ENCODE results near the gene ZFC3H1. TPM values are rescaled to one million over a fixed set of nuclear protein-coding genes. Genes with fewer than 3 reads are reported as not detected.

Gene ZFC3H1
- total and polyA plus RNA-seq, 4 donors: 8.0 to 95.3 (median 49.4) TPM

GRCh38 chr12:71685914-71686657 is 22.4 kb upstream of the ZFC3H1 start, which contains the start of gene TMEM19:
TSS of gene TMEM19 (plus strand) at chr12:71686082. CDS start at chr12:71686681, 599 bp downstream.
- Histone ChIP-seq H3K27ac (ENCODE audit: low read depth in 1 of 2, low read length in 2 of 2) (peak within 1 kb of the TSS in 1 of 2 donors; percentile 49), H3K36me3 (ENCODE audit: control insufficient read depth in 1 of 2, insufficient read depth in 2 of 2, low read length in 1 of 2) (no peaks in the 10 kb centered on the region), H3K4me3 (ENCODE audit: low read length in 2 of 2) (peak within 1 kb of the TSS; percentile 34 to 73), H3K9me3 (ENCODE audit: control insufficient read depth, low read length) (no peaks in the 10 kb centered on the region), H3K27me3 (ENCODE audit: control insufficient read depth in 1 of 2, insufficient read depth in 2 of 2, low read length in 1 of 2) (no peaks in the 10 kb centered on the region), H3K4me1 (ENCODE audit: control insufficient read depth in 1 of 2, insufficient read depth in 2 of 2, low read length in 2 of 2) (peaks cover 0 to 4% of the 10 kb centered on the region in 2 donors)
- WGBS, 2 donors: 0% methylated on average over 58 to 63 of the region's 63 CpGs
- intact Hi-C loops (cut with DNase I): loop anchor here (1.0 to 10.0 kb wide), 4 partner anchors 21 to 159 kb away; partner anchors contain the start of genes THAP2 (in 2 of the 2) and RAB21 (in 1 of the 2)
- peak; percentile 99 for ATAC-seq (ENCODE audit: low FRiP score)
- DNase-seq: peak; percentile 95 to 97

- Histone ChIP-seq H3K9me3 (ENCODE audit: control insufficient read depth, low read length) (no peaks in the 10 kb centered on the region), H3K4me1 (ENCODE audit: control insufficient read depth in 1 of 2, insufficient read depth in 2 of 2, low read length in 2 of 2) (peaks cover 0 to 4% of the 10 kb centered on the region in 2 donors), H3K27me3 (ENCODE audit: control insufficient read depth in 1 of 2, insufficient read depth in 2 of 2, low read length in 1 of 2) (no peaks in the 10 kb centered on the region), H3K4me3 (ENCODE audit: low read length in 2 of 2) (peak overlapping the region; percentile 34 to 73), H3K36me3 (ENCODE audit: control insufficient read depth in 1 of 2, insufficient read depth in 2 of 2, low read length in 1 of 2) (no peaks in the 10 kb centered on the region), H3K27ac (ENCODE audit: low read depth in 1 of 2, low read length in 2 of 2) (no peak overlapping the region)
- WGBS, 2 donors: 25 to 27% methylated on average over 19 of the region's 19 CpGs
- intact Hi-C loops (cut with DNase I): loop anchor here (2.0 to 10.0 kb wide), 3 partner anchors 21 to 159 kb away; partner anchors contain the start of genes RAB21 (in 1 of the 2) and THAP2 (in 1 of the 2)
- DNase-seq (no peak), ATAC-seq (ENCODE audit: low FRiP score) (no peak)
These were observed 21.8 kb upstream of the ZFC3H1 start for GRCh38 chr12:71685312-71685906.

GRCh38 chr12:71684081-71684480 is 20.4 kb upstream of the ZFC3H1 start:
- DNase-seq (no peak), ATAC-seq (ENCODE audit: low FRiP score) (no peak)
- peaks cover 0 to under 1% of the 10 kb centered on the region in 2 donors for H3K4me1 ChIP-seq (ENCODE audit: control insufficient read depth in 1 of 2, insufficient read depth in 2 of 2, low read length in 2 of 2)
- no peaks in the 10 kb centered on the region for H3K27me3 ChIP-seq (ENCODE audit: control insufficient read depth in 1 of 2, insufficient read depth in 2 of 2, low read length in 1 of 2)
- no peak overlapping the region for H3K27ac ChIP-seq (ENCODE audit: low read depth in 1 of 2, low read length in 2 of 2)
- H3K36me3 ChIP-seq (ENCODE audit: control insufficient read depth in 1 of 2, insufficient read depth in 2 of 2, low read length in 1 of 2): no peaks in the 10 kb centered on the region
- H3K9me3 ChIP-seq (ENCODE audit: control insufficient read depth, low read length): no peaks in the 10 kb centered on the region
- WGBS, 2 donors: 68 to 72% methylated on average over 5 of the region's 5 CpGs
- H3K4me3 ChIP-seq (ENCODE audit: low read length in 2 of 2): no peak overlapping the region
- intact Hi-C loops (cut with DNase I): loop anchor here (1.0 to 10.0 kb wide), 3 partner anchors 11 to 161 kb away; partner anchors contain the start of gene THAP2 (in 1 of the 2)

GRCh38 chr12:71683633-71684032 is 20.0 kb upstream of the ZFC3H1 start:
- ATAC-seq (ENCODE audit: low FRiP score) (no peak), DNase-seq (no peak)
- 78 to 85% methylated on average over 5 of the region's 5 CpGs for WGBS, 2 donors
- no peaks in the 10 kb centered on the region for H3K9me3 ChIP-seq (ENCODE audit: control insufficient read depth, low read length)
- no peaks in the 10 kb centered on the region for H3K27me3 ChIP-seq (ENCODE audit: control insufficient read depth in 1 of 2, insufficient read depth in 2 of 2, low read length in 1 of 2)
- H3K36me3 ChIP-seq (ENCODE audit: control insufficient read depth in 1 of 2, insufficient read depth in 2 of 2, low read length in 1 of 2): no peaks in the 10 kb centered on the region
- intact Hi-C loops (cut with DNase I): loop anchor here (1.0 to 10.0 kb wide), 3 partner anchors 10 to 161 kb away; partner anchors contain the start of gene THAP2 (in 1 of the 2)
- H3K4me3 ChIP-seq (ENCODE audit: low read length in 2 of 2): no peak overlapping the region
- no peak overlapping the region for H3K27ac ChIP-seq (ENCODE audit: low read depth in 1 of 2, low read length in 2 of 2)
- no peaks in the 10 kb centered on the region for H3K4me1 ChIP-seq (ENCODE audit: control insufficient read depth in 1 of 2, insufficient read depth in 2 of 2, low read length in 2 of 2)

- 90 to 92% methylated on average over 1 of the region's 1 CpG for WGBS, 2 donors
- intact Hi-C loops (cut with DNase I): loop anchor here in 1 of 2 donors (10.0 kb wide), 1 partner anchor 162 kb away; no protein-coding TSS in a partner anchor
- H3K27me3 ChIP-seq (ENCODE audit: control insufficient read depth in 1 of 2, insufficient read depth in 2 of 2, low read length in 1 of 2): no peaks in the 10 kb centered on the region
- DNase-seq (no peak), ATAC-seq (ENCODE audit: low FRiP score) (no peak)
- no peaks in the 10 kb centered on the region for H3K9me3 ChIP-seq (ENCODE audit: control insufficient read depth, low read length)
- no peak overlapping the region for H3K27ac ChIP-seq (ENCODE audit: low read depth in 1 of 2, low read length in 2 of 2)
- no peak overlapping the region for H3K4me3 ChIP-seq (ENCODE audit: low read length in 2 of 2)
- H3K36me3 ChIP-seq (ENCODE audit: control insufficient read depth in 1 of 2, insufficient read depth in 2 of 2, low read length in 1 of 2): no peaks in the 10 kb centered on the region
- H3K4me1 ChIP-seq (ENCODE audit: control insufficient read depth in 1 of 2, insufficient read depth in 2 of 2, low read length in 2 of 2): no peaks in the 10 kb centered on the region
These were observed 18.8 kb upstream of the ZFC3H1 start for GRCh38 chr12:71682466-71682865.

GRCh38 chr12:71671816-71672215 is 8.2 kb upstream of the ZFC3H1 start:
- no peaks in the 10 kb centered on the region for H3K36me3 ChIP-seq (ENCODE audit: control insufficient read depth in 1 of 2, insufficient read depth in 2 of 2, low read length in 1 of 2)
- H3K4me3 ChIP-seq (ENCODE audit: low read length in 2 of 2): no peak overlapping the region
- intact Hi-C loops (cut with DNase I): no loop called here
- WGBS, 2 donors: 27 to 30% methylated on average over 1 of the region's 1 CpG
- ATAC-seq (ENCODE audit: low FRiP score) (no peak), DNase-seq (no peak)
- no peaks in the 10 kb centered on the region for H3K4me1 ChIP-seq (ENCODE audit: control insufficient read depth in 1 of 2, insufficient read depth in 2 of 2, low read length in 2 of 2)
- H3K27ac ChIP-seq (ENCODE audit: low read depth in 1 of 2, low read length in 2 of 2): no peak overlapping the region
- H3K9me3 ChIP-seq (ENCODE audit: control insufficient read depth, low read length): no peaks in the 10 kb centered on the region
- no peaks in the 10 kb centered on the region for H3K27me3 ChIP-seq (ENCODE audit: control insufficient read depth in 1 of 2, insufficient read depth in 2 of 2, low read length in 1 of 2)

GRCh38 chr12:71671311-71671710 is 7.7 kb upstream of the ZFC3H1 start:
- DNase-seq (no peak), ATAC-seq (ENCODE audit: low FRiP score) (no peak)
- Histone ChIP-seq H3K36me3 (ENCODE audit: control insufficient read depth in 1 of 2, insufficient read depth in 2 of 2, low read length in 1 of 2) (no peaks in the 10 kb centered on the region), H3K9me3 (ENCODE audit: control insufficient read depth, low read length) (no peaks in the 10 kb centered on the region), H3K4me3 (ENCODE audit: low read length in 2 of 2) (no peak overlapping the region), H3K4me1 (ENCODE audit: control insufficient read depth in 1 of 2, insufficient read depth in 2 of 2, low read length in 2 of 2) (no peaks in the 10 kb centered on the region), H3K27ac (ENCODE audit: low read depth in 1 of 2, low read length in 2 of 2) (no peak overlapping the region), H3K27me3 (ENCODE audit: control insufficient read depth in 1 of 2, insufficient read depth in 2 of 2, low read length in 1 of 2) (no peaks in the 10 kb centered on the region)
- intact Hi-C loops (cut with DNase I): no loop called here

- Histone ChIP-seq H3K4me3 (ENCODE audit: low read length in 2 of 2) (no peak overlapping the region), H3K36me3 (ENCODE audit: control insufficient read depth in 1 of 2, insufficient read depth in 2 of 2, low read length in 1 of 2) (no peaks in the 10 kb centered on the region), H3K27ac (ENCODE audit: low read depth in 1 of 2, low read length in 2 of 2) (no peak overlapping the region), H3K4me1 (ENCODE audit: control insufficient read depth in 1 of 2, insufficient read depth in 2 of 2, low read length in 2 of 2) (no peaks in the 10 kb centered on the region), H3K9me3 (ENCODE audit: control insufficient read depth, low read length) (no peaks in the 10 kb centered on the region), H3K27me3 (ENCODE audit: control insufficient read depth in 1 of 2, insufficient read depth in 2 of 2, low read length in 1 of 2) (no peaks in the 10 kb centered on the region)
- WGBS, 2 donors: 95 to 97% methylated on average over 5 of the region's 5 CpGs
- intact Hi-C loops (cut with DNase I): loop anchor here in 1 of 2 donors (10.0 kb wide), 1 partner anchor 89 kb away; the partner anchor contains the start of gene RAB21
- DNase-seq: no peak
- no peak for ATAC-seq (ENCODE audit: low FRiP score)
These were observed 2.6 kb upstream of the ZFC3H1 start for GRCh38 chr12:71666259-71666658.

Measured in aorta (tissue), 5 donors.